ENCODE measurements around the gene MIB1. TPM values are rescaled to one million over a fixed set of nuclear protein-coding genes. Genes with fewer than 3 reads are reported as not detected.

Gene MIB1
- total and polyA plus RNA-seq, 9 of the 15 experiments (the other 6 are each of a cell fraction or from before 2014, with no cell fraction given) = 7.2 to 43.8 (median 23.2) TPM

GRCh38 chr18:21757833-21758232, 17.2 kb downstream of the MIB1 start:
- Histone ChIP-seq H3K9me1 (ENCODE audit: control insufficient read depth, insufficient read depth, low read length) (no peaks in the 10 kb centered on the region), H3K9me3 (replicated peaks; ENCODE audit: control insufficient read depth, insufficient read depth, low read depth, low read length) (no peaks in the 10 kb centered on the region), H2AFZ (ENCODE audit: low read depth, low read length) (no peak overlapping the region), H3K9ac (ENCODE audit: insufficient read depth in 1 of 2, low read depth in 2 of 2, low read length in 2 of 2) (no peak overlapping the region), H3K36me3 (ENCODE audit: control insufficient read depth, insufficient read depth, low read length) (no peaks in the 10 kb centered on the region), H3K27ac (ENCODE audit: extremely low read depth, low read depth, low read length) (no peak overlapping the region), H3K27me3 (ENCODE audit: control insufficient read depth in 2 of 2, insufficient read depth in 2 of 2, low read length in 2 of 2) (no peaks in the 10 kb centered on the region), H4K20me1 (replicated peaks; ENCODE audit: control insufficient read depth, insufficient read depth, low read length) (peaks cover 18% of the 10 kb centered on the region), H3K4me1 (replicated peaks in 1 of 2; ENCODE audit: control insufficient read depth in 2 of 2, insufficient read depth in 2 of 2, low read length in 2 of 2) (peaks cover 4 to 29% of the 10 kb centered on the region in 2 experiments), H3K79me2 (ENCODE audit: control insufficient read depth, insufficient read depth, low read length) (peaks cover 77% of the 10 kb centered on the region), H3K4me2 (ENCODE audit: insufficient read depth, low read length) (no peak overlapping the region), H3K4me3 (no peak overlapping the region)
- intact Hi-C loops (cut with micrococcal nuclease) = no loop called here
- ATAC-seq (no peak), DNase-seq (ENCODE audit: extremely low read depth in 1 of 4, low spot score in 3 of 4) (no peak), FAIRE-seq (no peak)
- 85% methylated on average over 3 of the region's 3 CpGs for WGBS (ENCODE audit: insufficient coverage, low coverage, missing lambda C conversion rate)
- in situ Hi-C loops (cut with MboI) = no loop called here
- ChIA-PET CTCF (ENCODE audit: low intra/inter-chr PET ratio) (no interaction called here), POLR2A (no interaction called here)
- BruUV-seq (replicated peaks) = no TSS peak
- TF ChIP-seq NONO (IDR thresholded peaks at IDR 0.05; ENCODE audit: low read depth in 2 of 2, low read length in 1 of 2) (no peak), MTA1 (IDR thresholded peaks at IDR 0.05; ENCODE audit: borderline replicate concordance) (no peak), AFF1 (IDR thresholded peaks at IDR 0.05; ENCODE audit: low read depth in 1 of 2, partially characterized antibody in 2 of 2) (no peak), ZBTB7A (IDR thresholded peaks at IDR 0.05; ENCODE audit: borderline replicate concordance, control insufficient read depth, low read depth, low read length) (no peak), LCOR (CRISPR knock-in tag; IDR thresholded peaks at IDR 0.05) (no peak), MEIS2 (IDR thresholded peaks at IDR 0.05; ENCODE audit: partially characterized antibody) (no peak), PKNOX1 (IDR thresholded peaks at IDR 0.05) (no peak), SMAD3 (CRISPR knock-in tag; conservative IDR thresholded peaks at IDR 0.05) (no peak), CBFB (CRISPR knock-in tag; IDR thresholded peaks at IDR 0.05) (no peak)
- TF ChIP-seq, protein P1, sequence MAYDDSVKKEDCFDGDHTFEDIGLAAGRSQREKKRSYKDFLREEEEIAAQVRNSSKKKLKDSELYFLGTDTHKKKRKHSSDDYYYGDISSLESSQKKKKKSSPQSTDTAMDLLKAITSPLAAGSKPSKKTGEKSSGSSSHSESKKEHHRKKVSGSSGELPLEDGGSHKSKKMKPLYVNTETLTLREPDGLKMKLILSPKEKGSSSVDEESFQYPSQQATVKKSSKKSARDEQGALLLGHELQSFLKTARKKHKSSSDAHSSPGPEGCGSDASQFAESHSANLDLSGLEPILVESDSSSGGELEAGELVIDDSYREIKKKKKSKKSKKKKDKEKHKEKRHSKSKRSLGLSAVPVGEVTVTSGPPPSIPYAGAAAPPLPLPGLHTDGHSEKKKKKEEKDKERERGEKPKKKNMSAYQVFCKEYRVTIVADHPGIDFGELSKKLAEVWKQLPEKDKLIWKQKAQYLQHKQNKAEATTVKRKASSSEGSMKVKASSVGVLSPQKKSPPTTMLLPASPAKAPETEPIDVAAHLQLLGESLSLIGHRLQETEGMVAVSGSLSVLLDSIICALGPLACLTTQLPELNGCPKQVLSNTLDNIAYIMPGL (CRISPR knock-in tag; IDR thresholded peaks at IDR 0.05) = no peak
- TF ChIP-seq, protein P2, sequence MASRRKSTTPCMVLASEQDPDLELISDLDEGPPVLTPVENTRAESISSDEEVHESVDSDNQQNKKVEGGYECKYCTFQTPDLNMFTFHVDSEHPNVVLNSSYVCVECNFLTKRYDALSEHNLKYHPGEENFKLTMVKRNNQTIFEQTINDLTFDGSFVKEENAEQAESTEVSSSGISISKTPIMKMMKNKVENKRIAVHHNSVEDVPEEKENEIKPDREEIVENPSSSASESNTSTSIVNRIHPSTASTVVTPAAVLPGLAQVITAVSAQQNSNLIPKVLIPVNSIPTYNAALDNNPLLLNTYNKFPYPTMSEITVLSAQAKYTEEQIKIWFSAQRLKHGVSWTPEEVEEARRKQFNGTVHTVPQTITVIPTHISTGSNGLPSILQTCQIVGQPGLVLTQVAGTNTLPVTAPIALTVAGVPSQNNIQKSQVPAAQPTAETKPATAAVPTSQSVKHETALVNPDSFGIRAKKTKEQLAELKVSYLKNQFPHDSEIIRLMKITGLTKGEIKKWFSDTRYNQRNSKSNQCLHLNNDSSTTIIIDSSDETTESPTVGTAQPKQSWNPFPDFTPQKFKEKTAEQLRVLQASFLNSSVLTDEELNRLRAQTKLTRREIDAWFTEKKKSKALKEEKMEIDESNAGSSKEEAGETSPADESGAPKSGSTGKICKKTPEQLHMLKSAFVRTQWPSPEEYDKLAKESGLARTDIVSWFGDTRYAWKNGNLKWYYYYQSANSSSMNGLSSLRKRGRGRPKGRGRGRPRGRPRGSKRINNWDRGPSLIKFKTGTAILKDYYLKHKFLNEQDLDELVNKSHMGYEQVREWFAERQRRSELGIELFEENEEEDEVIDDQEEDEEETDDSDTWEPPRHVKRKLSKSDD (conservative IDR thresholded peaks at IDR 0.05; ENCODE audit: low read length) = no peak
